DND-41 (cell line): ENCODE data around the gene ACTA2.
"Not testable (repeated sequence)": the region's sequence is repeated elsewhere in the genome, so short reads cannot be mapped to it uniquely, and the experiment has no call there.

Experiments
- ATAC-seq: fragments of 200-7000 bp; cut with Tn5 transposase; 3 replicates; pipeline ENCODE4 v1.9.1; 2021; ENCODE audit warnings: low read depth; ENCODE audit not compliant: insufficient read depth
- DNase-seq: peaks from one replicate; pipeline ENCODE4 v3.0.0-alpha.2; 2020
- H2AFZ ChIP-seq: 2 replicates; pipeline ENCODE4 v1.6.0; 2012; ENCODE audit warnings: low read depth, low read length
- H3K27ac ChIP-seq: 2 replicates; pipeline ENCODE4 v1.5.1; 2012; ENCODE audit warnings: low read length, inconsistent platforms
- H3K27me3 ChIP-seq: fragments of 200-600 bp; sonication (generic); 2 replicates; pipeline ENCODE4 v1.6.0; 2012; ENCODE audit warnings: low read length, mild to moderate bottlenecking, inconsistent platforms; ENCODE audit not compliant: insufficient read depth, poor library complexity
- H3K36me3 ChIP-seq: 2 replicates; pipeline ENCODE4 v1.5.1; 2012; ENCODE audit warnings: low read length, inconsistent platforms; ENCODE audit not compliant: insufficient read depth
- H3K4me1 ChIP-seq: 2 replicates; pipeline ENCODE4 v1.5.1; 2012; ENCODE audit warnings: mild to moderate bottlenecking, low read length; ENCODE audit not compliant: insufficient read depth
- H3K4me2 ChIP-seq: 2 replicates; pipeline ENCODE4 v1.6.0; 2012; ENCODE audit warnings: mild to moderate bottlenecking, moderate library complexity, low read length, inconsistent platforms; ENCODE audit not compliant: insufficient read depth
- H3K4me3 ChIP-seq, 2 experiments: fragments of 200-600 bp in 1 of 2; shearing (Covaris generic) in 1 of 2; 2 replicates each; pipeline ENCODE4 v1.5.1; 2012 to 2016; ENCODE audit warnings: inconsistent platforms in 2 of 2, low read length in 2 of 2, mild to moderate bottlenecking in 2 of 2, low read depth in 1 of 2, moderate library complexity in 1 of 2
- H3K79me2 ChIP-seq: 2 replicates; pipeline ENCODE4 v1.6.0; 2012; ENCODE audit warnings: low read length, inconsistent platforms; ENCODE audit not compliant: insufficient read depth
- H3K9ac ChIP-seq: 2 replicates; pipeline ENCODE4 v1.6.0; 2012; ENCODE audit warnings: low read depth, mild to moderate bottlenecking, inconsistent platforms, low read length, moderate library complexity
- H3K9me3 ChIP-seq: 2 replicates; pipeline ENCODE4 v1.5.1; 2012; ENCODE audit warnings: low read length, moderate library complexity, mild to moderate bottlenecking, inconsistent platforms; ENCODE audit not compliant: insufficient read depth, severe bottlenecking
- H4K20me1 ChIP-seq: 2 replicates; pipeline ENCODE4 v1.6.0; 2012; ENCODE audit warnings: low read length; ENCODE audit not compliant: insufficient read depth
- EZH2 ChIP-seq: IDR thresholded peaks from 3 replicates; pipeline ENCODE4 v1.6.1; 2012; ENCODE audit warnings: borderline replicate concordance, low read depth, mild to moderate bottlenecking, moderate library complexity, low read length, inconsistent platforms; ENCODE audit not compliant: severe bottlenecking
- TF ChIP-seq, protein P1 (sequence below): IDR thresholded peaks from 2 replicates; pipeline ENCODE4 v1.5.1; 2012; ENCODE audit warnings: borderline replicate concordance, low read length, moderate library complexity, mild to moderate bottlenecking; ENCODE audit not compliant: poor library complexity, severe bottlenecking; ENCODE audit errors: extremely low read depth

ACTA2 gene

DNA sequence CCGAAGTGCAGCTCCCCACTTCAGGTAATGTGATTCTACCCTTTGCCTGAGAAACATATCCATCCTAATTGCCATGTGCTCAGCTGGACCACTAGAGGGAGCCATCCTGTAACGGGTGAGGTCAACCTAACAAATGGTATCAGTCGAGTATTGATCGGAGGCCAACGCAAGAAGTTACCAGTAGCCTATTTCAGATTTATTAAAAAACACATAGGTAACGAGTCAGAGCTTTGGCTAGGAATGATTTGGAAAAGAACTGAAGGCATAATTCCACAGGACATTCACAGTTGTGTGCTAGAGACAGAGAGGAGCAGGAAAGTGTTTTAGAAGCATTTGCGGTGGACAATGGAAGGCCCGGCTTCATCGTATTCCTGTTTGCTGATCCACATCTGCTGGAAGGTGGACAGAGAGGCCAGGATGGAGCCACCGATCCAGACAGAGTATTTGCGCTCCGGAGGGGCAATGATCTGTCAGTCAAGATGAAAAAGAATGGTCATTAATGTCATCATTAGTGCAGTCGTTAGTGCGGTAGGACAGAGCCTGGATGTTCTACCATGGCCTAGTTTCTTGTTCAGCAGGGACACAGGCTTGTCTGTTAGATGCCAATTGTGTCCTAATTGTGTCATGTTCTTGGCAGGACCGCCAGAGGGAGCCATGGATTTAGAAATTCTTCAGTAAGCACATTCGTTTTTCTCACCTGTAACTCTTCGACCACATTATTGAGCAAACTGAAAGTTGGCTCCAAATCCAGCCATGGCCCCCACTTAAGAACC lies 17.5 kb downstream of the ACTA2 start:
- DNase-seq (peak; percentile 73), ATAC-seq (peak; percentile 71)
- 0 out of 2 replicates have a peak overlapping the region, but pooled peaks have one; percentile 0 for H3K4me2 ChIP-seq
- H3K9me3 ChIP-seq: no peaks in the 10 kb centered on the region
- H3K4me1 ChIP-seq: peaks cover 5% of the 10 kb centered on the region; the same call in 1 of the 2 replicates
- no peak overlapping the region for H2AFZ ChIP-seq
- TF ChIP-seq, protein P1, sequence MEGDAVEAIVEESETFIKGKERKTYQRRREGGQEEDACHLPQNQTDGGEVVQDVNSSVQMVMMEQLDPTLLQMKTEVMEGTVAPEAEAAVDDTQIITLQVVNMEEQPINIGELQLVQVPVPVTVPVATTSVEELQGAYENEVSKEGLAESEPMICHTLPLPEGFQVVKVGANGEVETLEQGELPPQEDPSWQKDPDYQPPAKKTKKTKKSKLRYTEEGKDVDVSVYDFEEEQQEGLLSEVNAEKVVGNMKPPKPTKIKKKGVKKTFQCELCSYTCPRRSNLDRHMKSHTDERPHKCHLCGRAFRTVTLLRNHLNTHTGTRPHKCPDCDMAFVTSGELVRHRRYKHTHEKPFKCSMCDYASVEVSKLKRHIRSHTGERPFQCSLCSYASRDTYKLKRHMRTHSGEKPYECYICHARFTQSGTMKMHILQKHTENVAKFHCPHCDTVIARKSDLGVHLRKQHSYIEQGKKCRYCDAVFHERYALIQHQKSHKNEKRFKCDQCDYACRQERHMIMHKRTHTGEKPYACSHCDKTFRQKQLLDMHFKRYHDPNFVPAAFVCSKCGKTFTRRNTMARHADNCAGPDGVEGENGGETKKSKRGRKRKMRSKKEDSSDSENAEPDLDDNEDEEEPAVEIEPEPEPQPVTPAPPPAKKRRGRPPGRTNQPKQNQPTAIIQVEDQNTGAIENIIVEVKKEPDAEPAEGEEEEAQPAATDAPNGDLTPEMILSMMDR: peak; percentile 96
- TF ChIP-seq EZH2: no peak
- no peak overlapping the region for H3K9ac ChIP-seq
- no peak overlapping the region for H3K4me3 ChIP-seq
- H3K27ac ChIP-seq: no peak overlapping the region
- H3K79me2 ChIP-seq: no peaks in the 10 kb centered on the region
- H3K36me3 ChIP-seq: 0 out of 2 replicates have a peak, but pooled peaks cover 11% of the 10 kb centered on the region
- H3K27me3 ChIP-seq: no peaks in the 10 kb centered on the region
- no peaks in the 10 kb centered on the region for H4K20me1 ChIP-seq

DNA sequence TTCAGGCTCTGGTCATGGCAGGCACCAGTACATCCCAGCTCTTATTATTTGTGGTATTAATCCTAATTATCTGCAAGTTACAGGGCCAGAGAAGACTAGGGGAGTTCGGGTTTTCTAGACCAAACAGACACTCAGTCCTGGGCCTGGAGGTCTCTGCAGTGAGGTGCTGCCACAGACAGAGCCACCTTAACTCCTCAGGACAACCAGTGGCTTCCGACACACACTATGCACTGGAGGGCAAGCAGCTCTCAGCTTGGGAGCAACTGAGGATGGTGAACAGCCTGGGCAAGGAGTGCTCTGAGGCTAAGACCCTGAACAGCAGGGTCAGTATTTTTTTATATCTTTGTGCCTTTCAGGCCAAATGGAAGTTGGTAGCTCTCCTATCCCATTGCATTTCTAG lies 19.0 kb downstream of the ACTA2 start:
- Histone ChIP-seq H3K4me3 (no peak overlapping the region), H2AFZ (no peak overlapping the region), H3K27ac (no peak overlapping the region), H3K9ac (no peak overlapping the region), H3K36me3 (0 out of 2 replicates have a peak, but pooled peaks cover 11% of the 10 kb centered on the region), H3K4me2 (no peak overlapping the region), H3K9me3 (no peaks in the 10 kb centered on the region), H3K79me2 (no peaks in the 10 kb centered on the region), H3K27me3 (no peaks in the 10 kb centered on the region), H4K20me1 (no peaks in the 10 kb centered on the region), H3K4me1 (peaks cover 5% of the 10 kb centered on the region; the same call in 1 of the 2 replicates)
- TF ChIP-seq, protein P1: no peak
- no peak for TF ChIP-seq EZH2
- no peak for ATAC-seq
- DNase-seq: no peak

DNA sequence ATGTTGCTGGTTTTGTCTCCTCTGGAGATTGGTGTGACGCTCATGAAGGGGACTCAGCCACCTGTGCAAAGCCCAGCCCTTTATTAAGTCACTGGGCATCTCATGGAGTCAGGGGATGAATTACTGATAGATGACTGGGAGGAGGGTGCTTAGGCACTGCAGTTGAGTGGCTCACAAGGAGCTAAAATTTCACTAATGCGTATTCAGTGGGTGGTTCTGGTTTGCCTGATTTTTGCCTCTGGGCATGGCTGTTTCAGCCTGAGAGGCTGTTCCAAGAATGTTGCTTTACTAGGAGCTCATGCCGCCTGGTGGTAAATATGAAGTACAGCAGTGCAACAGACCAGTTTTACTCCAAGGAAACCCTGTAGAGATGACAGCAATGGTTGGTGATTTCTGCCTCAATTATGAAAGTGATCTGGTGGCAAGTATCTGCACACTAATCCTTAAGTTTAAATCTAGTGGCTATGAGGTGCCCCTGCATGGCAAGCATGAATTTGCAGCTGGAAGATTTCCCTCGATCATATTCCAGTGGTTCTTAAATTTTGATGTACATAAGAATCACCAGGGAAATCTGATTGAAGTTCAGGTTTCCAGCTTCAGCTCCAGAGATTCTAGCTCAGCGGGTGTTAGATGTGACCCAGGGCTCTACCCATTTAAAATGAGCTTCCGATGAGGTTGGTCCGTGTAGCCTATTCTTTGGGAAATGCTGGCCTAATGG lies 19.9 kb downstream of the ACTA2 start:
- H3K4me2 ChIP-seq: no peak overlapping the region
- H3K36me3 ChIP-seq: peaks cover 11% of the 10 kb centered on the region; the same call in 1 of the 2 replicates
- no peak for TF ChIP-seq EZH2
- TF ChIP-seq, protein P1: peak; percentile 88
- DNase-seq (peak; percentile 51), ATAC-seq (peak; percentile 84)
- H3K4me3 ChIP-seq: no peak overlapping the region
- no peak overlapping the region for H2AFZ ChIP-seq
- H4K20me1 ChIP-seq: no peaks in the 10 kb centered on the region
- no peak overlapping the region for H3K27ac ChIP-seq
- H3K27me3 ChIP-seq: no peaks in the 10 kb centered on the region
- H3K4me1 ChIP-seq: peaks cover 5% of the 10 kb centered on the region; the same call in 1 of the 2 replicates
- no peak overlapping the region for H3K9ac ChIP-seq
- H3K9me3 ChIP-seq: no peaks in the 10 kb centered on the region
- no peaks in the 10 kb centered on the region for H3K79me2 ChIP-seq

DNA sequence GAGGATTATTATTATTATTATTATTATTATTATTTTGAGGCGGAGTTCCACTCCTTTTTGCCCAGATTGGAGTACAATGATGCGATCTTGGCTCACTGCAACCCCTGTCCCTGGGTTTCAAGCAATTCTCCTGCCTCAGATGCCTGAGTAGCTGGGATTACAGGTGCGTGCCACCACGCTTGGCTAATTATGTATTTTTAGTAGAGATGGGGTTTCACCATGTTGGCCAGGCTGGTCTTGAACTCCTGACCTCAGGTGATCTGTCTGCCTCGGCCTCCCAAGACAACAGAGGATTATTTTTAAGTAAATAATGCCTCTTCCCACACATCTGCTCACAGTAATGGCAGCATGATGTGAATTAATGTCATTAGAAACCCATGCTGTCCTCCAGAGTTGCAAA lies 20.5 kb downstream of the ACTA2 start:
- DNase-seq, H2AFZ ChIP-seq, H3K9ac ChIP-seq, H3K27me3 ChIP-seq, H4K20me1 ChIP-seq, H3K9me3 ChIP-seq, H3K27ac ChIP-seq, H3K79me2 ChIP-seq, H3K4me3 ChIP-seq, ATAC-seq, H3K4me1 ChIP-seq, H3K4me2 ChIP-seq: not testable (repeated sequence)
- H3K36me3 ChIP-seq: peaks cover 17% of the 10 kb centered on the region
